ENCODE measurements around the gene SUMO1. TPM values are rescaled to one million over a fixed set of nuclear protein-coding genes. Genes with fewer than 3 reads are reported as not detected.

SUMO1 gene
- total and polyA plus RNA-seq, 2 of the 4 experiments (the other 2 are of a cell fraction) = 72.3 to 90.0 TPM

- no peak overlapping the region for H4K91ac ChIP-seq (ENCODE audit: insufficient read depth, low read depth, low read length)
- peaks cover 26% of the 10 kb centered on the region for H3K36me3 ChIP-seq (ENCODE audit: control insufficient read depth, insufficient read depth, low read length)
- intact Hi-C loops (cut with micrococcal nuclease) (loop anchor here (2.0 kb wide), 1 partner anchor 98 kb away; the partner anchor contains the start of gene BMPR2), in situ Hi-C loops (cut with MboI; ENCODE audit: low sequenced_read_pairs) (no loop called here), dilution Hi-C loops (cut with HindIII; ENCODE audit: low sequenced_read_pairs, unreplicated experiment) (no loop called here)
- H2BK20ac ChIP-seq (ENCODE audit: low read depth, low read length) = no peak overlapping the region
- POLR2A ChIA-PET (ENCODE audit: unreplicated experiment) = no interaction called here
- no TSS peak for BruUV-seq (replicated peaks)
- H2BK15ac ChIP-seq (ENCODE audit: low read depth, low read length) = no peak overlapping the region
- CTCF ChIA-PET = interaction anchor here (0.5 to 0.6 kb wide), 3 partner anchors 64 to 270 kb away, joined by 3 to 5 read pairs (median 3); no protein-coding TSS in a partner anchor
- no peak overlapping the region for H3K9ac ChIP-seq (ENCODE audit: low read depth, low read length)
- H4K20me1 ChIP-seq (ENCODE audit: insufficient read depth, low read length) = peaks cover 46% of the 10 kb centered on the region
- H3K27me3 ChIP-seq (ENCODE audit: control insufficient read depth, insufficient read depth, low read length) = no peaks in the 10 kb centered on the region
- peaks cover 23 to 58% of the 10 kb centered on the region in 2 experiments for H3K79me1 ChIP-seq (ENCODE audit: low read depth in 1 of 2, low read length in 2 of 2)
- H2AK9ac ChIP-seq (replicated peaks; ENCODE audit: low read depth, low read length, poor library complexity) = no peak overlapping the region
- H2AK5ac ChIP-seq (ENCODE audit: low read depth, low read length) = no peak overlapping the region
- no peak overlapping the region for H3K14ac ChIP-seq (replicated peaks; ENCODE audit: low read depth, low read length)
- 0 out of 2 replicates have a peak, but pooled peaks cover 2% of the 10 kb centered on the region for H3K9me1 ChIP-seq (ENCODE audit: insufficient read depth, low read length)
- H3K9me3 ChIP-seq (ENCODE audit: control insufficient read depth, insufficient read depth, low read length) = no peaks in the 10 kb centered on the region
- no peak overlapping the region for H4K8ac ChIP-seq (ENCODE audit: low read depth in 2 of 2, low read length in 2 of 2)
- H4K5ac ChIP-seq (ENCODE audit: low read depth, low read length) = no peak overlapping the region
- H3K4me3 ChIP-seq (ENCODE audit: insufficient read depth, low read depth, low read length) = no peak overlapping the region
- peak overlapping the region; percentile 5 for H2BK5ac ChIP-seq (ENCODE audit: low read depth, low read length, poor library complexity, severe bottlenecking)
- H3K4me2 ChIP-seq (ENCODE audit: low read depth, low read length) = peak overlapping the region; percentile 42; the same call in 1 of the 2 replicates
- H3K27ac ChIP-seq (ENCODE audit: insufficient read depth, low read length) = no peak overlapping the region
- no peak overlapping the region for H2BK120ac ChIP-seq (ENCODE audit: low read depth, low read length)
- peaks cover 4% of the 10 kb centered on the region for H3K4me1 ChIP-seq (ENCODE audit: control insufficient read depth, insufficient read depth, low read length)
- no peak overlapping the region for H3K23ac ChIP-seq (ENCODE audit: low read depth, low read length)
- H3K56ac ChIP-seq (ENCODE audit: extremely low read depth, insufficient read depth, low read length) = no peak overlapping the region
- WGBS, 2 experiments (ENCODE audit: extremely low coverage in 2 of 2, insufficient read length in 1 of 2) = no CpG with 5 or more reads among the region's 1 CpG
- TF ChIP-seq, protein P1, sequence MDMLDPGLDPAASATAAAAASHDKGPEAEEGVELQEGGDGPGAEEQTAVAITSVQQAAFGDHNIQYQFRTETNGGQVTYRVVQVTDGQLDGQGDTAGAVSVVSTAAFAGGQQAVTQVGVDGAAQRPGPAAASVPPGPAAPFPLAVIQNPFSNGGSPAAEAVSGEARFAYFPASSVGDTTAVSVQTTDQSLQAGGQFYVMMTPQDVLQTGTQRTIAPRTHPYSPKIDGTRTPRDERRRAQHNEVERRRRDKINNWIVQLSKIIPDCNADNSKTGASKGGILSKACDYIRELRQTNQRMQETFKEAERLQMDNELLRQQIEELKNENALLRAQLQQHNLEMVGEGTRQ (IDR thresholded peaks at IDR 0.05; ENCODE audit: low read depth, low read length) = no peak
- TF ChIP-seq MAFK (IDR thresholded peaks at IDR 0.05; ENCODE audit: low read depth, low read length) = no peak
- TF ChIP-seq RAD21 (IDR thresholded peaks at IDR 0.05; ENCODE audit: low read length) = peak; percentile 66
- TF ChIP-seq, protein P2, sequence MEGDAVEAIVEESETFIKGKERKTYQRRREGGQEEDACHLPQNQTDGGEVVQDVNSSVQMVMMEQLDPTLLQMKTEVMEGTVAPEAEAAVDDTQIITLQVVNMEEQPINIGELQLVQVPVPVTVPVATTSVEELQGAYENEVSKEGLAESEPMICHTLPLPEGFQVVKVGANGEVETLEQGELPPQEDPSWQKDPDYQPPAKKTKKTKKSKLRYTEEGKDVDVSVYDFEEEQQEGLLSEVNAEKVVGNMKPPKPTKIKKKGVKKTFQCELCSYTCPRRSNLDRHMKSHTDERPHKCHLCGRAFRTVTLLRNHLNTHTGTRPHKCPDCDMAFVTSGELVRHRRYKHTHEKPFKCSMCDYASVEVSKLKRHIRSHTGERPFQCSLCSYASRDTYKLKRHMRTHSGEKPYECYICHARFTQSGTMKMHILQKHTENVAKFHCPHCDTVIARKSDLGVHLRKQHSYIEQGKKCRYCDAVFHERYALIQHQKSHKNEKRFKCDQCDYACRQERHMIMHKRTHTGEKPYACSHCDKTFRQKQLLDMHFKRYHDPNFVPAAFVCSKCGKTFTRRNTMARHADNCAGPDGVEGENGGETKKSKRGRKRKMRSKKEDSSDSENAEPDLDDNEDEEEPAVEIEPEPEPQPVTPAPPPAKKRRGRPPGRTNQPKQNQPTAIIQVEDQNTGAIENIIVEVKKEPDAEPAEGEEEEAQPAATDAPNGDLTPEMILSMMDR (conservative IDR thresholded peaks at IDR 0.05; ENCODE audit: low read depth, low read length) = peak; percentile 67
- TF ChIP-seq CEBPB (IDR thresholded peaks at IDR 0.05; ENCODE audit: low read depth, low read length) = no peak
- no peak for TF ChIP-seq MAZ (IDR thresholded peaks at IDR 0.05; ENCODE audit: borderline replicate concordance, low read depth, low read length)
- no peak for TF ChIP-seq RCOR1 (IDR thresholded peaks at IDR 0.05; ENCODE audit: insufficient replicate concordance, low read length)
- no peak for TF ChIP-seq NFE2L2 (IDR thresholded peaks at IDR 0.05; ENCODE audit: low read depth, low read length)
- TF ChIP-seq BHLHE40 (IDR thresholded peaks at IDR 0.05; ENCODE audit: low read depth, low read length) = no peak
- no peak for TF ChIP-seq FOS (IDR thresholded peaks at IDR 0.05; ENCODE audit: low read depth, low read length)
- TF ChIP-seq SMC3 (IDR thresholded peaks at IDR 0.05; ENCODE audit: low read depth, low read length) = peak; percentile 45
- no peak for TF ChIP-seq MXI1 (IDR thresholded peaks at IDR 0.05; ENCODE audit: borderline replicate concordance, low read depth, low read length)
- TF ChIP-seq CHD1 (IDR thresholded peaks at IDR 0.05; ENCODE audit: low read depth, low read length) = no peak
- no peak for TF ChIP-seq POLR2A (IDR thresholded peaks at IDR 0.05; ENCODE audit: low read depth, low read length)
- no peak for TF ChIP-seq RFX5 (IDR thresholded peaks at IDR 0.05; ENCODE audit: low read depth, low read length)
- TF ChIP-seq, protein P3, sequence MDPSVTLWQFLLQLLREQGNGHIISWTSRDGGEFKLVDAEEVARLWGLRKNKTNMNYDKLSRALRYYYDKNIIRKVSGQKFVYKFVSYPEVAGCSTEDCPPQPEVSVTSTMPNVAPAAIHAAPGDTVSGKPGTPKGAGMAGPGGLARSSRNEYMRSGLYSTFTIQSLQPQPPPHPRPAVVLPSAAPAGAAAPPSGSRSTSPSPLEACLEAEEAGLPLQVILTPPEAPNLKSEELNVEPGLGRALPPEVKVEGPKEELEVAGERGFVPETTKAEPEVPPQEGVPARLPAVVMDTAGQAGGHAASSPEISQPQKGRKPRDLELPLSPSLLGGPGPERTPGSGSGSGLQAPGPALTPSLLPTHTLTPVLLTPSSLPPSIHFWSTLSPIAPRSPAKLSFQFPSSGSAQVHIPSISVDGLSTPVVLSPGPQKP (IDR thresholded peaks at IDR 0.05; ENCODE audit: borderline replicate concordance, low read depth, low read length) = no peak
- H3K4ac ChIP-seq (ENCODE audit: low read depth, low read length) = no peak overlapping the region
- no peak overlapping the region for H2AFZ ChIP-seq (replicated peaks; ENCODE audit: low read length, poor library complexity)
- DNase-seq (peak; percentile 78), ATAC-seq (ENCODE audit: low read depth) (peak; percentile 73)
- H3K18ac ChIP-seq (ENCODE audit: low read depth, low read length) = no peak overlapping the region
Measured at GRCh38 chr2:202278944-202279343, 40.5 kb upstream of the SUMO1 start.

All from IMR-90 (cell line).